Transverse colon (tissue), 4 donors: Measurements from ENCODE around the gene PPP3CA.

Source experiments
- CTCF ChIP-seq, 5 experiments: fragments of 200-600 bp in 3 of 5; fragments of 450-650 bp in 2 of 5; sonication (generic) in 3 of 5; IDR thresholded peaks; 1 replicate in 2 of 5; 2 replicates in 3 of 5; pipeline ENCODE4 v1.5.1; 2016 to 2017; ENCODE audit warnings: antibody characterized with exemption in 5 of 5, inconsistent platforms in 3 of 5, mild to moderate bottlenecking in 2 of 5, moderate library complexity in 1 of 5
- POLR2AphosphoS5 ChIP-seq, 3 donors: sonication (generic); formaldehyde crosslinking; IDR thresholded peaks; one replicate each; pipeline ENCODE4 v1.6.1; 2016; ENCODE audit warnings: antibody characterized with exemption in 3 of 3

GRCh38 chr4:101294597-101294996 is 52.7 kb downstream of the PPP3CA start:
- TF ChIP-seq POLR2AphosphoS5 (IDR thresholded peaks at IDR 0.05) = no peak
- no peak for TF ChIP-seq CTCF (IDR thresholded peaks at IDR 0.05)
